Neutrophil (primary cell): ENCODE measurements around the gene INO80C.

Experiments
- H3K27ac ChIP-seq: fragments of 200-600 bp; sonication (generic); 2 replicates; pipeline ENCODE4 v1.5.1; 2016; ENCODE audit warnings: mild to moderate bottlenecking, moderate library complexity
- H3K27me3 ChIP-seq: fragments of 200-600 bp; sonication (generic); 2 replicates; pipeline ENCODE4 v1.6.0; 2016; ENCODE audit warnings: mild to moderate bottlenecking
- H3K36me3 ChIP-seq: fragments of 200-600 bp; sonication (generic); 2 replicates; pipeline ENCODE4 v1.5.1; 2017
- H3K4me1 ChIP-seq, 2 experiments: fragments of 200-600 bp in 1 of 2; sonication (generic) in 1 of 2; 1 replicate in 1 of 2; 2 replicates in 1 of 2; pipeline versions ENCODE4 v1.5.1 to v1.6.1; 2013 to 2016; ENCODE audit warnings: low read depth in 1 of 2, low read length in 1 of 2, mild to moderate bottlenecking in 1 of 2, moderate library complexity in 1 of 2; ENCODE audit not compliant: control insufficient read depth in 1 of 2, insufficient read depth in 1 of 2
- H3K4me3 ChIP-seq, 2 experiments: fragments of 200-600 bp in 1 of 2; sonication (generic) in 1 of 2; 1 replicate in 1 of 2; 2 replicates in 1 of 2; pipeline ENCODE4 v1.5.1; 2013 to 2016; ENCODE audit warnings: low read depth in 1 of 2, low read length in 1 of 2, mild to moderate bottlenecking in 1 of 2, moderate library complexity in 1 of 2
- H3K9me3 ChIP-seq: fragments of 200-600 bp; sonication (generic); 2 replicates; pipeline ENCODE4 v1.5.1; 2016
- CTCF ChIP-seq: fragments of 200-600 bp; sonication (generic); IDR thresholded peaks from 2 replicates; pipeline ENCODE4 v1.5.1; 2016; ENCODE audit warnings: antibody characterized with exemption

INO80C gene

GRCh38 chr18:35484034-35484433, 13.7 kb downstream of the INO80C start:
- Histone ChIP-seq H3K36me3 (no peaks in the 10 kb centered on the region), H3K27me3 (no peaks in the 10 kb centered on the region), H3K27ac (no peak overlapping the region), H3K4me1 (peaks cover 21 to 32% of the 10 kb centered on the region in 2 experiments), H3K4me3 (no peak overlapping the region), H3K9me3 (no peaks in the 10 kb centered on the region)
- TF ChIP-seq CTCF, result no peak

DNA sequence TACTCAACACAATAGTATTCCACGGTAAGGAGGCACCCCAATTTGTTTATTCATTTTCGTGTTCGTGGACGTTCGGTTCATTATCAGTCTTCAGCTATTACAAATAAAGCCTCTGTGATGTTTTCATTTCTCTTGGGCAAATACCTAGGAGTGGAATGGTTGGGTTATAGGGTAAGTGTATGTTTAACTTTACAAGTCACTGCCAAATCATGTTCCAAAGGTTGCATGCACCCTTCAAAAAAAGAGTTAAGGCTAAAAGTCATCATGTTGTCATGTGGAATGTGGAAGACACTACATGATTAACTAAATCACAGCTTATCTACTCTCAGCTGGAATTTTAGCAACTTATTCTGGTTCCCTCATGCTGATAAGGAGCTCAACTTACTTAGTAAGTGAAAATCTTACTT, 15.8 kb downstream of the INO80C start:
- TF ChIP-seq CTCF, result no peak
- Histone ChIP-seq H3K36me3 (no peaks in the 10 kb centered on the region), H3K9me3 (no peaks in the 10 kb centered on the region), H3K27ac (no peak overlapping the region), H3K4me1 (peaks cover 38 to 52% of the 10 kb centered on the region in 2 experiments), H3K27me3 (no peaks in the 10 kb centered on the region), H3K4me3 (no peak overlapping the region)

DNA sequence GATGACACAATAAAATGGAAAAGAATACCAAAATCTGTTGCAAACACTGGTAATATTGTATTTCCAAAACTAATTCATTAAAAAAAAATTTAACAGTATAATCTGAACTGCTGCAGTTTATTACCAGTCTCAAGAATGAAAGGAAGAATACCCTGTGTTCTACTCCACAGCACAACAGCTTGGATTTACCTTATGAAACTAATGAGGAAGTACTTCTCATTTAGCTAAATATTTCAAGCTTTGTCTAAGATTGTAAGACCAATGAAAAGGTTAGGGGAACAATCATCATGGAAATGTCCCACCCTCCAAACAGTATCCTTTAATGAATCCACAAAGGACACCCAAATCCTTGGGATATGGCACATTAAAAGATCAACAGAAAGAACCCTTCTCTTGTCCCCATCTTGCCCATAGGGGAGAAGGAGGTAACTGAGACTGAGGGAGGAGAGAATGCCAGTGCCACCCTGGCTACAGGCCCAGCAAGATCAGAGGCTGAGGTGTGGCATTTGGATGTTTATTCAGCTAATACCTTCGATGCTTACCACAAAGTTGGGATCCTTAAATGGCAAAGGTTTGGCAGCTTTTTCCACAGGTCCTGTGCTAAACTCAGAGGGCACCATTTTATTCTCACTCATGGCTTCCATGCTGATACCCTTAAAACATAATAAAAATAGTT, 17.7 kb downstream of the INO80C start:
- Histone ChIP-seq H3K27ac (peak overlapping the region; percentile 55), H3K4me3 (no peak overlapping the region), H3K4me1 (peaks cover 41 to 51% of the 10 kb centered on the region in 2 experiments), H3K27me3 (no peaks in the 10 kb centered on the region), H3K9me3 (no peaks in the 10 kb centered on the region), H3K36me3 (no peaks in the 10 kb centered on the region)
- no peak for TF ChIP-seq CTCF

- H3K36me3 ChIP-seq, result no peaks in the 10 kb centered on the region
- H3K27me3 ChIP-seq, result no peaks in the 10 kb centered on the region
- no peaks in the 10 kb centered on the region for H3K9me3 ChIP-seq
- no peak overlapping the region for H3K4me3 ChIP-seq
- H3K27ac ChIP-seq, result peak overlapping the region; percentile 85
- no peak for TF ChIP-seq CTCF
- H3K4me1 ChIP-seq, result peaks cover 41 to 51% of the 10 kb centered on the region in 2 experiments
Observed at GRCh38 chr18:35478520-35479435, 19.0 kb downstream of the INO80C start.

DNA sequence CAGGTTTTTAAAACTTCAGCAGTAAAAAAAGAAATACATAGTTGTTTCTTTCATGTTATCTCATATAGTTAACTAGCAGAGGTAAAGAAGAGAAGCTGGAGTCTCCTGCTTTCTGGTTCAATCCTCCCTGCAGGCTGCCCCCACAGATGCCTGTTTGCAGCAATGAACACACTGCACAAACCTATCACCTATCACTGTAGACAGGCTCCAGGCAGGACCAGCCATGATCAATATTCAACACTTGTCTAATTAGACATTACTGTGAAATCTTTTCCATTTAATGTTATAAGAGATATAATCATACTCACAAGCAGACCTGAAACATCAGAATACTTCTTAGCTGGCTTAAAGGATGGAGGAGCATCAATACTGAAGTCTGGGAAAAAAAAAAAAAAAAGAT, 19.8 kb downstream of the INO80C start:
- Histone ChIP-seq H3K4me3 (peak overlapping the region in 1 of 2 experiments; percentile 33), H3K4me1 (peaks cover 41 to 51% of the 10 kb centered on the region in 2 experiments), H3K27me3 (no peaks in the 10 kb centered on the region), H3K27ac (peak overlapping the region; percentile 85), H3K36me3 (no peaks in the 10 kb centered on the region), H3K9me3 (no peaks in the 10 kb centered on the region)
- no peak for TF ChIP-seq CTCF
